OCI-LY7 (cell line): ENCODE data around the gene HVCN1.

Source experiments
- EZH2phosphoT487 ChIP-seq: fragments of 200-600 bp; sonication (generic); IDR thresholded peaks from 2 replicates; pipeline ENCODE4 v1.6.1; 2018; ENCODE audit warnings: low read depth, borderline replicate concordance, mild to moderate bottlenecking, mixed run types, antibody characterized with exemption, low read length, moderate library complexity, mixed read lengths
- TF ChIP-seq, protein P1 (sequence below): fragments of 200-600 bp; sonication (generic); conservative IDR thresholded peaks from 2 replicates; pipeline ENCODE4 v1.5.1; 2014; ENCODE audit warnings: mild to moderate bottlenecking, antibody characterized with exemption, low read length, moderate library complexity, mixed read lengths

DNA sequence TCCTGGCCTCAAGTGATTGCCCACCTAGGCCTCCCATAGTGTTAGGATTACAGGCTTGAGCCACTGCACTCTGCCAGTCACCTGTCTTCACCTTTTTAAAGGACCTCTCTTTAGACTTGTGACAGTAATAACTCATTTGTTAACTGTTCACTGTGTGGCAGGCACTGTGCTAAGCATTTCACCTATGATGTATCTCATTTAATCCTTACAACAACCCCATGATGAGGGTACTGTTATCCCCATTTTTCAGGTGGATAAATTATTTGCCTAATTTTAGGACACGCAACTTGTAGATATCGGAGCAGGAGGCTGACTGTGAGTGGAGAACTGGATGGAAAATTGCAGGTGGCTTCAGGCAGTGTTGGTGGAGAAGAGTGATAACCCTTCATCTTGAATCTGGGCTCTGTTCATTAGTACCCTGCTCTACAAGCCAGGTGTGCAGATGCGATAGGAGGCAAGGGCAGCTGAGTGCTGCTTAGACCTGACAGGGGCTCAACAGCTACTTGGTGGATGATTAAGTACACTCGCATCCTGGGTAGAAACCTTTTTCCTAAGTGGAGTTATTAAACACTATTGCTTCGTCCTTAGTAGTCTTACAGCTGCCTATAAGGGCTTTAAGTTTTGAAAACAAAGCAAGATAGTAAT is 72.3 kb downstream of the HVCN1 start:
- TF ChIP-seq, protein P1, sequence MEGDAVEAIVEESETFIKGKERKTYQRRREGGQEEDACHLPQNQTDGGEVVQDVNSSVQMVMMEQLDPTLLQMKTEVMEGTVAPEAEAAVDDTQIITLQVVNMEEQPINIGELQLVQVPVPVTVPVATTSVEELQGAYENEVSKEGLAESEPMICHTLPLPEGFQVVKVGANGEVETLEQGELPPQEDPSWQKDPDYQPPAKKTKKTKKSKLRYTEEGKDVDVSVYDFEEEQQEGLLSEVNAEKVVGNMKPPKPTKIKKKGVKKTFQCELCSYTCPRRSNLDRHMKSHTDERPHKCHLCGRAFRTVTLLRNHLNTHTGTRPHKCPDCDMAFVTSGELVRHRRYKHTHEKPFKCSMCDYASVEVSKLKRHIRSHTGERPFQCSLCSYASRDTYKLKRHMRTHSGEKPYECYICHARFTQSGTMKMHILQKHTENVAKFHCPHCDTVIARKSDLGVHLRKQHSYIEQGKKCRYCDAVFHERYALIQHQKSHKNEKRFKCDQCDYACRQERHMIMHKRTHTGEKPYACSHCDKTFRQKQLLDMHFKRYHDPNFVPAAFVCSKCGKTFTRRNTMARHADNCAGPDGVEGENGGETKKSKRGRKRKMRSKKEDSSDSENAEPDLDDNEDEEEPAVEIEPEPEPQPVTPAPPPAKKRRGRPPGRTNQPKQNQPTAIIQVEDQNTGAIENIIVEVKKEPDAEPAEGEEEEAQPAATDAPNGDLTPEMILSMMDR, result no peak
- TF ChIP-seq EZH2phosphoT487, result no peak
